HG03575 (cell line): ENCODE results near the gene EBP.

ENCODE experiments used
- ATAC-seq: cut with Tn5 transposase; IDR thresholded peaks from one replicate; pipeline ENCODE4 v1.9.1; 2021; ENCODE audit not compliant: unreplicated experiment, insufficient number of reproducible peaks, low FRiP score; ENCODE audit errors: extremely low read depth

Gene EBP

GRCh38 chrX:48558271-48558670, 36.7 kb downstream of the EBP start:
- ATAC-seq = no peak

DNA sequence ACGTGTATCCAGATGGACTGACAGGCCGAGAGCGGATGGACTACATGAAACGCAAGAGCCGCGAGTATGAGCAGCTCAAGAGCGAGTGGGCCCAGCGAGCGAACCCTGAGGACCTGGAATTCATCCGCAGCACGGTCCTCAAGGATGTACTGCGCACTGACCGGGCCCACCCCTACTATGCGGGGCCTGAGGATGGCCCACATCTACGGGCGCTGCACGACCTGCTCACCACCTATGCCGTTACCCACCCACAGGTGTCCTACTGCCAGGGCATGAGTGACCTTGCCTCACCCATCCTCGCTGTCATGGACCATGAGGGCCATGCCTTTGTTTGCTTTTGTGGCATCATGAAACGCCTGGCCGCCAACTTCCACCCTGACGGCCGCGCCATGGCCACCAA, 38.0 kb downstream of the EBP start:
- ATAC-seq = no peak

DNA sequence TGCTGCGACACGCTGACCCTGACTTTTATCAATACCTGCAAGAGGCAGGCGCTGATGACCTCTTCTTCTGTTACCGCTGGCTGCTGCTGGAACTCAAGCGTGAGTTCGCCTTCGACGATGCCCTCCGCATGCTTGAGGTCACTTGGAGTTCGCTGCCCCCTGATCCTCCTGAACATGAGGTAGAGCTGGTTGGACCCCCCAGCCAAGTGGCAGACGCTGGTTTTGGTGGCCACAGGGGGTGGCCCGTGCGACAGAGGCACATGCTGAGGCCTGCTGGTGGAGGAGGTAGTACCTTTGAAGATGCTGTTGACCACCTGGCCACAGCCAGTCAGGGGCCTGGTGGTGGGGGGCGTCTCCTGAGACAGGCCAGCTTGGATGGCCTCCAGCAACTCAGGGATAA, 38.4 kb downstream of the EBP start:
- no peak for ATAC-seq

GRCh38 chrX:48560681-48561080, 39.1 kb downstream of the EBP start:
- no peak for ATAC-seq

GRCh38 chrX:48569958-48570357, 48.4 kb downstream of the EBP start:
- no peak for ATAC-seq

DNA sequence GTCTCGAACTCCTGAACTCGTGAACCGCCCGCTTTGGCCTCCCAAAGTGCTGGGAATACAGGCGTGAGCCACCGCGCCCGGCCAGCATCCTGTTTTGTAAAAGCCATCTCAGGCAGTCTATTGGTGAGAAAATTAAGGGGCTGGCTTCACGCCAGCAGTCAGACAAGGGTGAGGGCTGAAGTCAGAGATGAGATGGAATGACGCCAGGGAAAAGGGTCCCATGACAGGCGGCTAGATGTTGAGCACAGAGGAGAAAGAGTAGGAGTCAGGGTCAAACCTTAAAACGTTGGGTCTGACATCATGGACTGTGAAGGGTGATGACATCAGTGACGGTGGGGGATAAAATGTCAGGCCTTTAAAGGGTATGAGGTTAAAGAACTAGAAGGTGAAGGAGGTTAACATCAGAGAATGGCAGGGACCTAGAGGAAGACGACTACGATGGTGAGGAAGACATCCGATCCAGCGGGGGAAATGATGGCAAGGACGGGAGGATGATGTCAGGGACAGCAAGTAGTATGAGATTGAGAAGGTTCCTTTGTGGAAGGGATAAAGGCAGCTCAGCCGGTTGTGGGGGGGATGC, 52.2 kb downstream of the EBP start:
- no peak for ATAC-seq

DNA sequence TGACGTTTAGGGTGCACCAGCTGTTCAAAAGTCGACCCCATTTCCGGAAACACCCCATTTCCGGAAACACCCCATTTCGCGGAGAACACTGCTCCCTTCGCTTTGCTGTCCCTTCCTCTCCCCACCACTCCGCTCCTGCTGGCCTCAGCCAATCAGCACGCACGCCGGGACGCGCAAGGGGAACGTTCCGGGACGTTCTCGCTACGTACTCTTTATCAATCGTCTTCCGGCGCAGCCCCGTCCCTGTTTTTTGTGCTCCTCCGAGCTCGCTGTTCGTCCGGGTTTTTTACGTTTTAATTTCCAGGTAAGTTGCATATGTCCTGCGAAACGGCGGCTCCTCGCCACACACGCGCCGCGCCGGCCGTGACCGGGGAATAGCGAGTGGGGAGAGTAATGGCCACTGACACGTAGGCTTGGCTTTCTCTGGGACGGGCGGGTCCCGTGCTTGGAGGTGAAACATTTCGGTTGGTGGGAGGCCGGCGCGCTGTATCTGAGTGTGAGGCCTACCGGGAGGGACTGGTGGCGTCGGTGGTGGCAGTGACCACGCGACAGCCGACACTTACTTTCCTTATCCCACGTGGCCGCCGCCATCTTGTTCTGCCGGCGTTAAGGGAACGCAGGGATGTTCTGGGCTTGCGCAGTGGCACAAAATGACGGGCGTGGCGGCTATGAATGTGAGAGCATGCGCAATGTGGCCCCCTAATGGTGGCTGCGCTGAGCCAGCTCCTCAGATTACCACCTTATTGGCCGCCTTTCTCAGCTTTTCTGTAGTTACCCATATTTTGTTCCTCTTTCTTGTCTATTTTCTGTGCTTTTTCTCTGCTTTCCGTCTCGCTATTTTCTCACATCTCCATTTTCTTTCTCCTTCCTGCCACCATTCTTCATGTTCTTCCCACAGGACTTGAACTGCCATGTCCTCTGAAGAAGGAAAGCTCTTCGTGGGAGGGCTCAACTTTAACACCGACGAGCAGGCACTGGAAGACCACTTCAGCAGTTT, 53.0 kb downstream of the EBP start, which contains the start of gene RBM3:
Gene RBM3 (plus strand): TSS at position 215 of the 997 bp plus-strand sequence. CDS start 697 bp downstream, at position 912.
- no peak for ATAC-seq

DNA sequence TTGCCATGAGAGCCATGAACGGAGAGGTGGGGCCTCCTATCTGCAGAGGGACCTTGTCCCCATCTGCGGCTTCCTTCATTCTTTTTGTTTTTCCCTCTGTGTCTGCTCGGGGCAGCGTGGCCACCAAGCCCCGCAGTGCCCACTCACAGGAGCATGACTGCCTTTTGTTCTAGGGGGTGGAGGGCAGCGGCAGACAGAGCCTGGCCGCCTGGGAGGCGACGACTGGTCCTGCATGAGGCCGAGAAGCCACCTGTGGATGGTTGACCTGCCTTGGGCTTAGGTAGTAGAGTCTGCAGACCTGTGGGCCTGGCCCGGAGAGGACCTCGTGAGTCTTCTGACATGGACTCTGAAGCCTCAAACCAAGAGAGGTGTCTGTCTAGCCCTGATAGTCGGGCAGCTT, 54.0 kb downstream of the EBP start:
- ATAC-seq = no peak

DNA sequence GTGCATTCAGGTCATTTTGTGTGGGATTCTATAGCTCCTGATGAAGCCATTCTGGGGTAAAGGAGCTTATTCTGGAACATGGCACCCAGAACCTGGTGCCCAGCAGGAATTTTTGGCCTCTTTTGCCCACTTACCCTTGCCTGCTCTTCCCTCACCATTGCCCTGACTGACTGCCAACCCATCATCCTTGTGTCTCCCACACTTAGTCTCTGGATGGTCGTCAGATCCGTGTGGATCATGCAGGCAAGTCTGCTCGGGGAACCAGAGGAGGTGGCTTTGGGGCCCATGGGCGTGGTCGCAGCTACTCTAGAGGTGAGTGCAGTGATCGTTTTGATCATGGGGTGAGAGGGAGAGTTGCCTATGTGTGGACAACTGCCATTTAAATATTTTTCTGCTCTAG, 54.5 kb downstream of the EBP start:
- ATAC-seq = no peak
